HG03095 (cell line): ENCODE data around the gene TMEM121B.

ENCODE experiments used
- ATAC-seq: cut with Tn5 transposase; IDR thresholded peaks from one replicate; pipeline ENCODE4 v1.9.1; 2021; ENCODE audit warnings: moderate library complexity; ENCODE audit not compliant: unreplicated experiment

TMEM121B gene

DNA sequence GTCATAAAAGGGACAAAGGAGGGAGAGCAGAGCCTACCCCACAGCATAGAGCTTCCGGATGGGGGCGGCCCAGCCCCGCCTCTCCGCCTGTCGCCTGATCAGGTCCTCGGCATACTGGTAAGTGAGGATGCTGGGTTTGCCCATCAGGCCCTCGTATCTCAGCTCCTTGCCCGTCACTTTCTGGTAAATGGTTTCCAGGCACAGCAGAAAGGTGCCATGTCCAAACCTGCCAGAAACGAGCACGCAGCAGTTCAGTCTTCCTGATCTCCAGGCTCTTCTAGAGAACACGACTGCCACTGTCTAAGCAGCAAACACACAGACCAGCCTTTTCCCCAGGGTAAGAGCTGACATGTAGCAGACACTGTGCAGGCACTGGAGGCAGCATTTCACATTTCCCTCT is 17.4 kb upstream of the TMEM121B start:
- no peak for ATAC-seq

DNA sequence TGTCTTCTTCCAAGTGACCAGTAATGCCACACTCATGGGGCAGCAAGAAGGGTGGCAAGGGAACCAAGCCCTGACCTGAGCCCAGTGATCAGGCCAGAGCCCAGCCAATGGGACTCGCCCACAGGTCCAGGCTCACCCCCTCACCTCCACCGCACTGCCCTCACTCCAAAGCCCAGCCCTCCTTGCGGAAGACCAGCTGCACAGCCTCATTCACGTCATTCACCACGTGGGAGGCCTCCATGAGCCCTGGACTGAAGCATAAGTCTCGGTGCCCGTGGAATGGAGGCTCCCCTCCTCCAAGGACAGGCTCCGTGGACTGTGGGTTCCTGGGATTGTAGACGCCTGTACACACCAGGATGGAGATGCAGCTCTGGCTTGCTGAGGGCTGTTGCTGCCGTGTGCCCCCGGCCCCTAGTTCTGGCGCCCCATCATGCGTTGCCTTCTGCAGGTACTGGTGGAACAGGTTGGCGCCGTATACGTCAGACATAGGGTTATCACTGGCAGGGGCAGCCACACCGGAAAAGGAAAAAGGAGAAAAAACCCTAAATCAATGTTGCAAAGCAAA is 16.8 kb upstream of the TMEM121B start:
- ATAC-seq: no peak

DNA sequence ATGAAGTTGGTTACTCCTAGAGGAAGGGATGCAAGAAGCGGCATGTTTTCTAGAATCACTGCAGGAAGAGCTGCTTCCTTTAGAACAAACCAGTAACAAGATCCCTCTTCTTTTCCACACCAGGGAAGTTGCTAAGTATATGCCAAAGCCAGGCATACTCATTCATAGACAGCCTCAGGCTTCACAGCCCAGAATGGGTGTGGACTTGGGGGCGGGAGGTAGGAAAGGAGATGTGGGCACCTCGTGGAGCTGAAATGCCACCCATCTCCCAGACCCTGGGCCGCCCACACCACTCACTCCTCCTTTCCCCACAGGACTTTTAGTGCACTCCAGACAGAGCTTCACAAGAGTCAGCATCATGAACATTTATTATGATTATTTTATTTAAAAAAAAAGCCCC is 16.0 kb upstream of the TMEM121B start:
- ATAC-seq: no peak

DNA sequence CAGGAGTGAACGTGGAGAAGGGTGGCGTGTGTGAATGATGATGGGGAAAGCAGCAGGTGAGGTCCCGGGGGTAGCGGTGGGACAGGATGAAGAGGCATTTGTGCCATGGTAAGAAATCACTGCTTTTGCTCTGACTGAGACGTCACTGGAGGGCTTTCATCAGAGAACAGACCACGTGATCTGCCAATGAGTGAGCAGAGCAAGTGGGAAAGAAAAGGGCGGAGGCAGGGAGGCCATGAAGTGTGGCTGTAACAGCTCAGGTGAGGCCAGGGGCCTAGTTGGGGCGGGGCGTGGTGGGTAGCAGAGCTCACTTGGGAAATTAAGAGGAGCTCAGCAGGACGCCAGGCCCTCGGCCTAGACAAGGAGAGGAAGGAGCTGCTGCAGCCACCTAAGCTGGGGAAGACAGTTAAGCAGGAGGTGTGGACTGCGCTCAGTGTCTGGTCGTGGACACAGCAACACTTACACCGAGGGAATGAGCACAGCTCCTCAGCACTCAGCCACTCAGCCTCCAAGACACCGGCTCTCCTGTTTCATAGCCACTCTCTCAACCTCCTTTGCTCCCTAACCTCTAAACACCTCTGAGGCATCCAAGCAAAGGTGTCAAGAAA is 14.1 kb upstream of the TMEM121B start:
- no peak for ATAC-seq

DNA sequence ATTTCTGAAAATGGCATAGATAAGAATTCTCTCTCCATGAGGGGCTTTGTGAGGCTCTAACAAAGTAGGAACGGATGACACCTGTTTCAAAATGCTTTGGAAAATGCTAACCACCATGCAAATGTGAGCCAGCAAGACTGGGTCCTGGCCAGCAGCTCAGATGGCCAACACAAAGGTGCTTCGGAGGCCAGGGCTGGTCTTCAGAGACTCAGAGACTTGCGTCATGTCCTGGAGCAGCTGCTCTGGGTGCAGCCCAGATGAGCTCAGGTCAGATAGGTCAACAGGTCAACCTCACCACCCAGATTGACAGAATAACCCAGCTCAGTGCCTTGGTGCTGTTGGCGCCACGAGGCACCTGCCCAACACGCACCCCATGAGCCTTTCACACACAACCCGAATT is 12.0 kb upstream of the TMEM121B start:
- no peak for ATAC-seq

DNA sequence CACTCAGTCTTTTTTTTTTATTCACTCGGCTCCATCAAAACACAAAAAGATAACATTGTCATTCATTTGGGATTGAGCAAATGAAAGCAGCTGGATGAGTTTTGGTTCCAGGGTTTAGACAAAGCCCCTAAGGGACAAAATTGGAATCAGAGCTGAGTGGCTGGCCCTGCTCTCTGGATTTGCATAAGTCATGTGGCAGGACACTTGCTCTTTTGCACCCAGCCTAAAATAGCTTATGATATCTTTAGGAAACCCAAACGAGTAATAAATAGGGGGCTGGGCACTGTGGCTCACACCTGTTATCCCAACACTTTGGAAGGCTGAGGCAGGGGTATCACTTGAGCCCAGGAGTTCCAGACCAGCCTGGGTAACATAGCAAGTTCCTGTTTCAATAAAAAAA is 11.0 kb upstream of the TMEM121B start:
- no peak for ATAC-seq

DNA sequence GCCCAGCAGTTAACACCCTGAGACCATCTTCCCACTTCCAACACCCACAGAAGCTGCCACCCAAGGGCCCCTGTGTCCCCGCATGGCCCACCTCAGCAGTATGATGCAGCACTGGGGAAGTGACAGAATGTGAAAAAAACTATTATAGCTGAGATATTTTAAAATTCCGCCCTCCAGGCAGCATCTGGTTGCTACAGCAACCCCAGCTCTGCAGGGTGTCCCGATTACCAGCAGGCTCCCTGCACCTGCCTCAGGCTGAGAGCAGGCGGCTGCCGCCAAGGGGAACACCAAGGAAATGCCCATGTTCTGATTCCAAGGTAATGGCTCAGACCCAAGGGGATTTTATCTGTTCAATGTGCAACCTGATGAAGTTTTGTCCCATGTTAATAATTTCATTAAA is 10.5 kb upstream of the TMEM121B start:
- no peak for ATAC-seq

DNA sequence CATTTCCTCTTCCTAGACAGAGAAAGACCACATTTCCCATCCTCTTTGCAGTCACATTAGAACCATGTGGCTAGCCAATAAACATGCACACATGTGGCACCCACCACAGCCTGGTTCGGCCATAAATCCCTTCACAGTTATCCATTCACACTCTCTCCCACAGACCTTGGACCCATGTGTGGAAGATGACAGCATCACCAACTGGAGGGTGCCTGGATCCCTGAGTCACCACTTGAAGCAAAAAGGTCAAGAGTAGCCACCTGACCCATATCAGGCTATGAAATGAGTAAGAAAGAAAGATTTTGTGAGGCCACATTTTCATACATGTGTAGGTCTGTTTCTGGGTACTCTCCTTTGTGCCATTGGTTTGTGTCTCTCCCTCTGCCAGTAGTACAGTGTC is 9.0 kb upstream of the TMEM121B start:
- no peak for ATAC-seq

DNA sequence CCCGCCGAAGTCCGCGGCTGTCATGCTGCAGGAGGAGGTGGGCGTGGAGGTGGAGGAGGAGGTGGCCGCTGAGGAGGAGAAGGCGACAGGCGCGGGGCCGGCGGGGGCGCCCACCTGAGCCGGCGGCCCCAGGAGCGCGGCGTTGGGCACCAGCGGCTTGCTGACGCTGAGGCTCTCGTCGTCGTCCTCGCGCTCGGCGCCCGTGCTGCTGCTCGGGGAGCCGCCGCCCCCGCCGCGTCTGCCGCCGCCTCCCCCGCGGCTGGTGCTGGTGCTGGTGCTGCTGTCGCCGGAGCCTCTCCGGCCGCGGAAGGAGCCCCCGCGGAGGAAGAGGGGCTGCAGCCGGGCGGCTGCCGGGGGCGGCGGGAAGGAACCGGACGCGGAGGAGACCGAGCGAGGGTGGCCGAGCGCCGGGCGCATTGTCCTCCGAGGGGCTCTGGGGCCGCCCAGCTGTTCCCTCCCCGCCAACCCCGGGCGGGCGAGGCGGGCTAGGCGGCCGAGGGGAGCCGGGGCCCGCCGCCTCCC is 388 bp downstream of the TMEM121B start:
- no peak for ATAC-seq

DNA sequence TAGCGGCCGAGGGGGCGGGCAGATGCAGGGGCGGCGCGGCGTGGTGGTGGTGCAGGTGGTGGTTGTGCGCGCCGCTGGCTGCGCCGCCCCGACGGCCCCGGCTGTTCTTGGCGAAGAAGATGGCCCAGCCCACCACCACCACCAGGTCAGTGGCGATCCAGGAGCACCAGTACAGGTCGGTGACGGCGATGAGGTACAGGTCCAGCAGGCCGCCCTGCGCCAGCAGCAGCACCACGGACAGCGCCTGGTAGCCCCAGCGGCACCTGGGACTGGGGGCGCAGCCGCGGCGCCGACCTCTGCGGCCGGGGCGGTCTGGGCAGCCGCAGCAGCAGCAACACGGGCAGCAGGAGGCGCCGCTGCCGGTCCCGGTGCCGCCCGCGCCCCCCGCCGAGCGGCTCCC is 879 bp downstream of the TMEM121B start:
- ATAC-seq: no peak

DNA sequence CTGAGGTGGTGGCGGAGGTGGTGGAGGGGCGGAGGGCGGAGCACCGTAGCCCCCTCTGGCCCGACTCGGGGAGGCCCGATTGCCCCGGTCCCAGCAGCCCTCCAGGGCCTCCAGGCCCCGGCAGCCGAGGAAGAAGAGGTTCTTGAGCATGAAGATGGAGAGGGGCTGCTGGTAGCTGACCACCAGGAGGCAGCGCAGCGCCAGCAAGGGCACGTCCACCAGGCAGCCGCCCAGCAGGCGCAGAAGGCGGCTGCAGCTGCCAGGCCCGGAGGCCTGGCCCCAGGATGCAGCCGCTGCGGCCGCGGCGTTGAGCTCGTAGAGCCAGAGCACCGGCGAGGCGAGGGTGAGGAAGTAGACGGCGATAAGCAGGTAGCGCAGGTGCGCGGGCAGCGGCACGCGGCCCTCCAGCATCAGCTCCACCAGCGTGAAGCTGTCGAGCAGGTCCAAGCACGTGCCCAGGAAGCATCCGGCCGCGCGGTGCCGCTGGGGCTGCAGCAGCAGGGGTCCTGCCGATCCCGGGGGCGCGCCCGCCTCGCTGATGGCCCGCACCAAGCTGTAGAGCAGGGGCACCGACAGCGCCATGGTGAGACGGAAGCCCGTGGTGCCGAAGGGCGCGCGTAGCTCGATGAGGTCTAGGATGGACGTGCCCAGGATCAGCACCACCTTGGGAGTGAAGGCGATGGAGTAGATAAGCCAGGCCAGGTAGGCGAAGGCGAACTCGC is 1.5 kb downstream of the TMEM121B start:
- no peak for ATAC-seq

DNA sequence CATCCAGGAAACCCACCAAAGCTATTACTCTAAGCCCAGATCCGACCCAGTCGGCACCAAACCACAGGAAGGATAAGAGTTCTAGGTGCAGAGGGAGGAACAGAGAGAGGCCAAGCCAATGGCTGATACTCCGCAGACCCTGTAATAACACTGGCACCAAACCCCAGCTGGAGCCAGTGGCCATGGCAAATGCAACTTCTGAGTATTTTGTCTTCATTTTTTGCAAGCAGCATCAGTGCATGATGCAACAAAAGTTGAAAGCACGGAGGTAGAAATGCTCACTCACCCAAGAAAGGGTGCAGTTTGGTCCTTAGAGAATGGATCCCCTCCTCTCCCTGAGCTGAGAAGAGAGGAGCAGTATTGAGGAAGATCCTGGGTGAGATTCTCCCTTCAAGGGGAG is 2.8 kb downstream of the TMEM121B start:
- ATAC-seq: no peak

DNA sequence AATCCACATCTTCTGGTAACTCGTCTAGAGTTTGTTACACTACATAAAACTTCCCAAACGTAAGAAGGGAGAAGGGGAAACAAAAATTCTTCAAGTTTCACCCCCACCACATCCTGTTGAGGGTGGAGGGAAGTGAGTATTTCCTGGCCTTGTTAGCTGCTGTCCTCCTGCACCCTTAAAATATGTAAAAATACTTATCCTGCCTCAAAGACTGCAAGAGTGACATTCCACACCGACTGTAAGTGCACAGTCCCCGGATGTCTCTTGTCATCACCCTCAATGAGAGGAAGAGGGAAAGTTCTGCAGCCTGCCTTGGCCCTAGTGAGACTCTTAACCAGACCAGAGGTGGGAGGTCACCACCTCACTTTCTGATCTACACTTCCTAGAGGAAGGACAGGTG is 3.3 kb downstream of the TMEM121B start:
- ATAC-seq: no peak

DNA sequence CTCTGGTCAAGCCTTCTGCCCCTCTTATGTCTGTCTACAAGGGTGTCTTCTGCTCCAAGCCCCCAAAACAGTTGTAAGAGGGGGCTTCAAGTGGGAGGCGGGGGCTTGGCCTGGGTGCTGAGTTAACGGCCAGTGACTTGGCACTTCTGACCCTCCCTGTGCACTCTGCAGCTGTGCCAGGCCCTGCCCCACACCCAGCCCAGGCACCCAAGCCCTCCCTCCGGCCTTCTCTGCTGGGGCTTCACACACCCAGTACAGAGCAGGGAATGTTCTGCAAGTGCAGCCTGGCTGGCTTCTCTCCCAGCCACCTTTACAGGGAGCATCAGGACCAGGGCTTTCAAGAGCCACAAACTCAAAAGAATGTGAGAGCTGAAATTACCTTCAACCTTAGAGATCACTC is 3.8 kb downstream of the TMEM121B start:
- no peak for ATAC-seq

DNA sequence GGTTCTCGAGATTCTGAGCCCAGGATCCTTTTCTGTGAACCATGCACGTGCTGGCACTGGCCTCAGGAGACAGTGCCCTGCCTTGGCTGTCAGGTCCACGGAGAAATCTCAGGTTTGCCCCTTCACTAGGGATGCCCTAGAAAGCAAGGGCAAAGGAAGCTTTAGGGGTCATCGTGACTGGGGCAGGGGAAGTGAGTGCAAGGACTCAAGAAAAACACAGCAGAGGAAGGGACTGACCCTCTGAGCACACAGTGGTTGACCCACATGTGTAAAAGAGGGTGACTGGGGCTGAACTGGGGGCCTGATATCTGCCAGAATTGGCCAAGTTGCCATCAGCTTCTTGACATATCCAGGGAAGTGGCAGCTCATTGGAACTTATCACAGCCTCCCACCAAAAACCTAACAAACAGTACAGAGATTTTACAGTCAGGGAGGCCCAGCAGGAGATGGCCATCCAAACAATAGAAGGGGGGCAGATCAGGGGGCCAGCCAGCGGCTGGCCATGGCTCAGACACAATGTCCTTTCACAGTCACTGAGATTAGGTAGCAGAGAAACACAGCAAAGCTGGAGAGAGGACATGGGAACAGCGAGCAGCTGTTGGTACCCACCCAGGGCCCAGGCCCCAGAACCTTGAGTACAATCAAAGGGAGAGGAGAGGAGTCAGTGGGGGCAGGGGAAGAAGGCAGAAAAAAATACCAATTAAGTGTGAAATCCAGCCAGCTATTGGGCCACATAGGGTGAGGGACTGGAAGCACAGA is 4.4 kb downstream of the TMEM121B start:
- ATAC-seq: no peak

DNA sequence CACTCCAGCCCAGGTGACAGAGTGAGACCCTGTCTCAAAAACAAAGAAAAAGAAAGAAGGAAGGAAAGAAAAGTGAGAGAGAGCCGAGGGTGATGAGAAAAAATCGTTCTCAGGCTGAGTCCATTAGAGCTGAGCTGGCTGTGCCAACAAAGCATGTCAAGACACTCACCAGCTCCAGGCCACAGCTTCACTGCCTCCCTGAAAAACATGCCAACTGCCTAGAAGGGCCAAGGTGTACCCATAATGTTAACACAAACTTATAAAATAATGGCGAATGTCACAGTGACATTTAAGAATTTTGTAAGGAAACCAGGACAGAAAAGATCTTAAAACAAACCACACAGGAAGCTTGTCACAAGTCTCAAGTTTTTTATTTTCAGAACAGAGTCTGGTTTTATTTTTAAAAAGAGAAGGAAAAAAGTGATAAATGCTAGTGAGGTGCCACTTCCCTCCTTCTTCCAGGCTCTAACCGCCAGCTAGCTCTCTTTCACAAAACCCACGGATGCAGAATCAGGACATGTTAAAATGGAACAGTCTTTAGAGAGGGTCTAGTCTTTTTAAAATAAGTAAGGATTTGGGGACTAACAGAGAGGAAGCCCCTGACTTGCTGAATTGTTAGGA is 5.1 kb downstream of the TMEM121B start:
- ATAC-seq: no peak

DNA sequence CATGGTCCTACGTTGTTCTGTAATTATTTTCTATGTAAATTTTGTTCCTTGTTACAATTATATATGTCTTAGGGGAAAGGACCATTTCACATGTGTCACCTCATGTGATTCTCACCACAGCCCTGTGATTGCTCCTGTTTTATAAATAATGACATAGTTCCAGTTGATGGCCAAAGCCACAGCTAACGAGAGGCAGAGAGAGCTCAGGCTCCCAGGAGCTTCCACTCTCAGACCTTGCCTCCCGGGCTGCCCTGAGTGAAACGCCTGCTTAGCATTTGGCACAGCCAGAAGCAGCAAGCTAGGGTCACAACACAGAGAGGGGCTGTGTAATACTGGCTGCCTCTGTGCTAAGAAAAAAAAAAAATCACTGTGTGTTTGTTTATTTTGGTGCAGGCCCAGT is 5.9 kb downstream of the TMEM121B start:
- no peak for ATAC-seq

DNA sequence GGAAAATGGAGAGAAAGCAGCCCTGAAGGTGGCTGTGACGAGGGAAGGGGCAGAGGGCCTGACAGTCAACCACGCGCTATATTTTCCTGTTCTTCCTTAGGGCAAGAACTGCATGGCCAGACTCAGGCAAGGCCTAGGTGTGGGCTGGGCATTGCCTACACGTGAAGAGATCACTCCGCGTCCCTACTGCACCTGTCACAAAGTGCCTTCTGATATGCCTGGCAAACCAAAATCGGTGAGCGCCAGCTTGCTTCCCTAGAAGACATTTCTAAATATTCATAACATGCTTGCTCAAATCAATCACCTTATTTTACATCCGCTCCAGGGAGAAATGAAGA is 6.3 kb downstream of the TMEM121B start:
- no peak for ATAC-seq

DNA sequence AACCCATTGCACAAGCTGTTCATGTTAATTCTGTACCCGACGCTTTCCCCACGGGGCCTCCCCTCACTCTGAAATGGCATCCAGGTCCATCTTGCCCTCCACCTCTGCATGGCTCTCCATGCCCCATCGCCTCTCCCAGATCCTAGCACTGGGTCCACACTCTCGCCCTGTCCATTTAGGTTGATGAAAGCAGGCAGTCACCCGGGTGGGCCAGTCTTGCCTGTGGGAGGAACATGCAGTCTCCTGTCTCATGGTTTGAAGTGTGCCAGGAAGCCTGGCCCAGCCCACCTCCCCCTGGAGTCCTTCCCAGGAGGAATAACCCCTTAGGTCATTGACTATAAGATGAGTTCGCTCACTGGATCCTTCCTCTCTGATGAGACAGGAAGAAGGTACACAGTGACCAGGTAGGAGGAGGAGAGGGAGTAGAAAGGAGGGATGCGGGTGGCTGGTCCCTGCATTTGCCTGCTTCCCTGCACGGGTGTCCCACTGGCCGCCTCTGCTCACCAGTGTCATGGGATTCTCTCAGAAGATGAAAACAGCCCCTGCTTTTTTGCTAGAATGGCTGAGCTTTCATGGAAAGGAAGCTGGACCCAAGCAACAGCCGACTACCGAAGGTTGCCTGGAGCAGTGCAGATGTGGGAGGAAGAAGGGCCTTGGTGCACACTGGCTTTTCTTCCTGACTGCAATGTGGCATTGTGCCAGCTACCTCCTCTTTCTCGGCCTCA is 6.8 kb downstream of the TMEM121B start:
- no peak for ATAC-seq

DNA sequence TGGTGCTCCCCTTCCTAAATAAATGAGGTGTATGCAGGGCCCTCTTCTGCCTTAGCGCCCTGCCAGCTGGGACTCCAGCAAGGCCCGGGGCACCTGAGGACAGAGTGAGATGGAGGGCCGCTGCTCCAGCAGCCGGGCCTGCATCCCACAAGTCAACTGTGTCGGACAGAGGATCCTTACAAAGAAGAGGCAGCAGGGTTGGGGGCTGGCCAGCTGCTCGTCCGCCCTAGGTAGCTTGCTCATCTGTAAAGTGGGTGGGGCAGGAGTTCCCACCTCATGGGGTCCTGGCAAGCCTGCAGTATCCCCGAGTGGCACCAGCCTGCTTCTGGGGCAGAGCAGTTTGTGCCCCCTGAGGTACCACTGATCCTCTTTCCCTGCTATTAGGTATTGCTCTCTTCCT is 7.6 kb downstream of the TMEM121B start:
- ATAC-seq: no peak
